Effector CD4-positive, alpha-beta T cell (primary cell): ENCODE data around the gene ODAD2.
"Not testable (repeated sequence)": the region's sequence is repeated elsewhere in the genome, so short reads cannot be mapped to it uniquely, and the experiment has no call there.

Experiments used
- DNase-seq: peaks from one replicate; pipeline ENCODE4 v3.0.0-alpha.2; 2020

The ODAD2 gene

DNA sequence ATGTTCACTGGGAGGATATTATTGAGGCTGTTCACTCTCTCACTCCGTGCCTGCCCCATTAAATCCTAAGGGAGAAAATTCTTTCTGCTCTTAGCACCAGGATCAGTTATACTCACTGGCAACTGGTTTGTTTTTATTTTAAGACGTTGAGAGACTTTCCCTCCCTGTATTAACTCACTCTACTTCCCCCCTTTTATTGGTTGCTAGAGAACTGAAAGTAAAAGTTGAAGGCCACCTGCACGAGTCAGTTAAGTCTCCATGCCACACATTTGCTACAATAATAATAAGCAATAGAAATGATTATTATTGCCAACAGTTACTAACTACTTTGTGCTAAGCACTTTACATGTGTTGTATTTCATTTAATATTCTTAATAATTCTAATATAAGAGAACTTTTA, 40.5 kb downstream of the ODAD2 start:
- not testable (repeated sequence) for DNase-seq

- no peak for DNase-seq
These were observed 48.7 kb downstream of the ODAD2 start for GRCh38 chr10:27950242-27950564.

GRCh38 chr10:27949528-27950241, 49.2 kb downstream of the ODAD2 start:
- DNase-seq: no peak

DNA sequence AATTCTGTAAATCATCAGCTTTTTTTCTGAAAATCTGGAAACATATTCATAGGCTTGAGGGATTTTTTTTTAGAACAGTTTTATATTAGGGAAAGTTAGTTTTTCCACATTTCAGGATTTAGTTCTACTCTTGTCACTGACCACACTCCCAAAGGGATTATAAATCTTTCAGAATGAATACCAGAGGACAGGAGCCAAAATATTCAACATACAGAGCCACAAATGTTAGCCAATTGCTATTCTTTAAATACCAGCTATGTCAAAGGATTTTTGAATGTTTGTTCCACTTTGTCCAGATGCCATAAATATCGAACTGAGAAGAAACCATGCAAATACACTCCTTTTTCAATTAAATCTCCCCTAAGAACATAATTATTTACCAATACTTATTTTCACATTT, 50.7 kb downstream of the ODAD2 start:
- no peak for DNase-seq

GRCh38 chr10:27947540-27947939, 51.3 kb downstream of the ODAD2 start:
- DNase-seq: no peak

- DNase-seq: no peak
These were observed 54.9 kb downstream of the ODAD2 start for GRCh38 chr10:27944005-27944404.

DNA sequence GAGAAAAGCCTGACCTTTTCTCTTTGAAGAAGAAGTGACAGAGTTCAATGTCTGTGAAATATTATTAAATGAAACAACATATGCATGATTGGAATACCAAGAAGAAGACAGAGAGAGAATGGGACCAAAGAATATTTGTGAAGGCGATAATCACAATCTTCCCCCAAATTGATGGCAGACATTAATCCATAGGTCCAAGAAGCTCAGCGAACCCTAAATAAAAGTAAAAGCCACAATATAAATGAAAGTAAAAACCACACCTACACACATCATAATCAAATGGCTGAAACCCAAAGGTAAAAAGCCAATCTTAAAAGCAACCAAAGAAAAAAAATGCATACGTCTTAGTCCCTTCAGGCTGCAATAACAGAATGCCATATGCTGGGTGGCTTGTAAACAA, 84.0 kb downstream of the ODAD2 start:
- no peak for DNase-seq

GRCh38 chr10:27912231-27912630, 86.6 kb downstream of the ODAD2 start:
- no peak for DNase-seq

- no peak for DNase-seq
These were observed 87.3 kb downstream of the ODAD2 start for GRCh38 chr10:27911539-27911938.

GRCh38 chr10:27911011-27911410, 87.9 kb downstream of the ODAD2 start:
- DNase-seq: no peak

GRCh38 chr10:27908231-27908630, 90.6 kb downstream of the ODAD2 start:
- DNase-seq: no peak

DNA sequence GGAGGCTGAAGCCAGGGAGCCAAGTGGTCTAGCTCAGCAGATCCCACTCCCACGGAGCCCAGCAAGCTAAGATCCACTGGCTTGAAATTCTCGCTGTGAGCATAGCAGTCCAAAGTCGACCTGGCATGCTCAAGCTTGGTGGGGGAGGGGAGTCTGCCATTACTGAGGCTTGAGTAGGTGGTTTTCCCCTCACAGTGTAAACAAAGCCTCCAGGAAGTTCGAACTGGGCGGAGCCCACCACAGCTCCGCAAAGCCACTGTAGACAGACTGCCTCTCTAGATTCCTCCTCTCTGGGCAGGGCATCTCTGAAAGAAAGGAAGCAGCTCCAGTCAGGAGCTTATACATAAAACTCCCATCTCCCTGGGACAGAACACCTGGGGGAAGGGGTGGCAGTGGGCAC, 99.4 kb downstream of the ODAD2 start:
- not testable (repeated sequence) for DNase-seq

DNA sequence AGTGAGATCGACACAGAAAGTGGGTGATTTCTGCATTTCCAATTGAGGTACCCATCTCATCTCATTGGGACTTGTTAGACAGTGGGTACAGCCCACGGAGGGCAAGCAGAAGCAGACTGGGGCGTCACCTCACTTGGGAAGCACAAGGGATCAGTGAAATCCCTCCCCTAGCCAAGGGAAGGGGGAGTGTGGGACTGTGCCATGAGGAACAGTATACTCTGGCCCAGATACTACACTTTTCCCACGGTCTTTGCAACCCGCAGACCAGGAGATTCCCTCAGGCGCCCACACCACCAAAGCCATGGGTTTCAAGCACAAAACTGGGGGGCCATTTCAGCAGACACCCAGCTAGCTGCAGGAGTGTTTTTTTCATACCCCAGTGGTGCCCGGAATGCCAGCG, 99.8 kb downstream of the ODAD2 start:
- no peak for DNase-seq

DNA sequence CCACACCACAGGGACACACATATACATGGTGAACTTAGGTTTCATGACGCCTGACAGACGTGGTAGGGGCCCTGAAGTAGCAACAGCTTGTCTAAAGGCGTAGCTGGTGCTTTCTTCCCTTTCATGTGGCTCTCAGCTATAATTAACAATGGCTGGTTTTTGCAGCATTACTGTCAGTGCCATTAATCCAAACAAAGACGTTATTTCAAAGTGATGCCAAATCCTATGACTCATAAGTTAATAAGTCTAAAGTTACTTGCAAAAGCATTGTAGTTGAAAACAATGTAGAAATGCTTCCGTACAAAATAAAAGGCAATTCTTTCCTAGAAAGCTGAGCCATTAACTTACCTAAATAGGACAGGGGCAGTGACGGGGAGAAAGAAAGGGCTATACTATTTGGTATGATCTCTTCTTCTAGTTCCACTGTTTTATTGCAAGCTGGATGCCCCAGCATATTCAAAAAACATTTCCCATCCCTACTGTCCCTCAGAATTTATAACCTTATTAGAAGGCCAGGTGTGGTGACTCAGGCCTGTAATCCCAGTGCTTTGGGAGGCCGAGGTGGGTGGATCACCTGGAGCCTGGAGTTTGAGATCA, 105.4 kb downstream of the ODAD2 start:
- no peak for DNase-seq

DNA sequence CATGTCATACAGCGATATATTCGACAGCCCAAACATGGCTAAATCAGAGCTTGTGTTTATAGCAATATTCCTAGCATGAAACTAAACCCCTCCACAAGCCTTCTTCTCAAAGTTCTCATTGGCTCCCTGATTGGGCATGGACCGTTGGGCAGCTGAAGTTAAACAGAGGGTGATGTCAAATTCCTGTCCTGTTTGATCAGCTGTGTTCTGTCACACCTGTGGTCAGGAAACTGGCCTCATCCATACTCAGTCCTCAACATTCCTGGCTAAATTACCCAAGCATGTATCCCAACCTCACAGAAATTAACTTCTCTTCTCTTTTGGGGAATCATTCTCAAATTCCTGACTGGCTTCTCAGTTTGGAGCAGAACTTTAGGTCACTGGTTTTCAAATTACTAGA, 107.9 kb downstream of the ODAD2 start:
- DNase-seq: no peak

DNA sequence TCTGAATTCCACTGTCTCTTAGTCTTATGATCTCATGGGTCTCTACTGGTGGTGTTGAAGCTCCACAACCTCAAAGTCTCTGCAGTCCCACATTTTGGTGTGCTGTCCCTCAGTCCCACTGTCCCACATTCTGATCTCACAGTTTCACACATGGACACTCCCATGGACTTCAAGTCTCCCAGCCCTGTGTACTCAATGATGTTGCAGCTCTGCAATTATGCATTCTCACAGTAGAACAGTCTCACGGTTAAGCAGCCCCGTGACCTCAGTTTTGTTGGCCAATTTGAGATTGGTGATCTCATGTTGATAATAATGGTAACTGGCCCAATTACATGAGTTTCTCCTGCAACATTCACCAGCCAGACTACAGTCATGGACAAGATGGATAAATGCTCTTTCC, 109.4 kb downstream of the ODAD2 start:
- DNase-seq: no peak

GRCh38 chr10:27884185-27884641, 114.7 kb downstream of the ODAD2 start:
- DNase-seq: no peak

DNA sequence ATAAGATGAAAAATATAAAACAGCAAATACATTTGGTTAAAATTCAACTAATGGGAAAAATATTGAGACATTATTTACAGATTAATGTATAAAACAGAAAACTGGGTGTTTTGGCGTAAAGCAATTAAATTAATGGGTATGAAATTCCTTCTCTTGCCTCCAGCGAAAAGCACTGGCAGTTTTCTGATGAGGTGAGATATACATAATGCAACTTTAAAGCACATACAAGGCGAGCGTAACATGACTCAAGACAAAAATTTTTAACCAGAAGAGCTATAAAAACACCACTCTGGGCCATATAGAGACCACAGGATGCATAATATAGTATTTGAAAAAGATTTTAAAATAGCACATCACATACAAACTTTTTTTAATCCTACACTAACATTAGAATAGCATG, 120.6 kb downstream of the ODAD2 start:
- no peak for DNase-seq

DNA sequence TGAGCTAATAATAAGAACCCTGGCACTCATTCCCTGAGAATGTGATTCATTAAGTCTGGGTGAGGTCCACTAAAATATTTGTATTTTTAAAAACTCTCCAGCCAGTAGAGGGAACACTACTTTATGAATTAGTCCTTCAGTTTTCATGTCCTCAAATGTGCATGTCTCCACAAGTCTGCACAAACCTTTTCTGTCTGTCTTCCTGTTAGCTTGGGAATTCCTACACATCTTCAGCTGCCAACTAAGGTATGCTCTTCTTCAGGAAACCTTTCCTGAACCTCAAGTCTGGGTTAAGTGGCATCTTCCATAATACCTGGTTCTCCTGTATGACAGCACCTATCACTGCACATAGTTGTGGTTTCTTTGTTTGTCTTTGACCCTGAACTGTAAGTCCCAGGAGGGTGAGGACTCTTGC, 133.7 kb downstream of the ODAD2 start:
- DNase-seq: no peak

GRCh38 chr10:27861781-27862180, 137.1 kb downstream of the ODAD2 start:
- DNase-seq: no peak

- DNase-seq: no peak
These were observed 141.3 kb downstream of the ODAD2 start for GRCh38 chr10:27857616-27858015.

- DNase-seq: no peak
These were observed 154.7 kb downstream of the ODAD2 start for GRCh38 chr10:27844223-27844622.

- no peak for DNase-seq
These were observed 160.0 kb downstream of the ODAD2 start for GRCh38 chr10:27838901-27839300.

DNA sequence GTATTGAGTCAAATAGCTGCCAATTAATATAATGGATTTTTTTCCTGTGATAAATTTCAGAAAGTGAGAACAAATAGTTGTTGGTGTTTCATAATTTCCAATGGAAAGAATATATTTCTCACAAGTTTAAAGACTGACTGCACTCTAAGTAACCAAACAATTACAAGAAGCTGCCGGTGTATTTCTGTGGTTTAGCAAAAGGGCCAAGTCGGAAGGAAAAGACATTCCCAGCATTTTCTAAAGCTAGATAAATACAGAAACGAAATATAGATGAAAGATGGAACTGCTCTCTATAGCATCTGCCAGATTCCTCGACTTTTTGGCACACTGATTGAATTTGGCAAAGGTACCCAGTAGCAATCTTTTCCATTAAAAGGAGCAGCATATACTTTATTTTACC, 160.5 kb downstream of the ODAD2 start:
- no peak for DNase-seq

DNA sequence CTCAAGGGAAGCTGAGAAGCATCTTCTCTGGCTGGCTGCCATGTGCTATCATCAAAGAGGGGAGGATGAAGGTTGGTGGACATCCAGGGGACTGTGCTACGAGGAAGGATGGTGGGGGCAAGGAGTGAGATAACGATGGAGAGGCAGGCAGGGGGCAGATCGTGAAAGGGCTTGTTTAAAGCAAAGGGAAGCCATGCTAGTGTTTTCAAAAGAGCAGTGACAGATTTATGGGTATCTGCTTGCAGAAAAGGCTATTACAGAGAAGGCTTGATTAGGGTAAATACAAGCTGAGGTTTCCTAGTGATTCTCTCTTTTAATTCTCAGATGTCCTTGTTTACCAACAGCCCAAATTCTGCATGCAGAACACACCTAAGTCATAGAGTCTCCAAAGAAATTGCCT, 164.4 kb downstream of the ODAD2 start:
- no peak for DNase-seq
